Measurements from ENCODE around the gene LMO2.

GRCh38 chr11:33861386-33861785, 30.5 kb downstream of the LMO2 start:
- TF ChIP-seq, protein P1, sequence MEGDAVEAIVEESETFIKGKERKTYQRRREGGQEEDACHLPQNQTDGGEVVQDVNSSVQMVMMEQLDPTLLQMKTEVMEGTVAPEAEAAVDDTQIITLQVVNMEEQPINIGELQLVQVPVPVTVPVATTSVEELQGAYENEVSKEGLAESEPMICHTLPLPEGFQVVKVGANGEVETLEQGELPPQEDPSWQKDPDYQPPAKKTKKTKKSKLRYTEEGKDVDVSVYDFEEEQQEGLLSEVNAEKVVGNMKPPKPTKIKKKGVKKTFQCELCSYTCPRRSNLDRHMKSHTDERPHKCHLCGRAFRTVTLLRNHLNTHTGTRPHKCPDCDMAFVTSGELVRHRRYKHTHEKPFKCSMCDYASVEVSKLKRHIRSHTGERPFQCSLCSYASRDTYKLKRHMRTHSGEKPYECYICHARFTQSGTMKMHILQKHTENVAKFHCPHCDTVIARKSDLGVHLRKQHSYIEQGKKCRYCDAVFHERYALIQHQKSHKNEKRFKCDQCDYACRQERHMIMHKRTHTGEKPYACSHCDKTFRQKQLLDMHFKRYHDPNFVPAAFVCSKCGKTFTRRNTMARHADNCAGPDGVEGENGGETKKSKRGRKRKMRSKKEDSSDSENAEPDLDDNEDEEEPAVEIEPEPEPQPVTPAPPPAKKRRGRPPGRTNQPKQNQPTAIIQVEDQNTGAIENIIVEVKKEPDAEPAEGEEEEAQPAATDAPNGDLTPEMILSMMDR (IDR thresholded peaks at IDR 0.05): no peak
- TF ChIP-seq POLR2AphosphoS5 (IDR thresholded peaks at IDR 0.05) (no peak), POLR2A (IDR thresholded peaks at IDR 0.05) (no peak)
